ENCODE results near the gene PRAC1.

The PRAC1 gene

GRCh38 chr17:48721009-48721402 lies 1.3 kb downstream of the PRAC1 start:
- WGBS (ENCODE audit: extremely low coverage, insufficient coverage, insufficient read length): no CpG with 5 or more reads among the region's 1 CpG
- Histone ChIP-seq H3K4ac (ENCODE audit: low read depth, low read length) (no peak overlapping the region), H2AFZ (ENCODE audit: insufficient read depth, low read length, poor library complexity) (no peak overlapping the region), H3K9ac (ENCODE audit: low read length) (no peak overlapping the region), H2AK5ac (ENCODE audit: low read length) (no peak overlapping the region), H2BK5ac (ENCODE audit: low read depth, low read length, poor library complexity) (no peak overlapping the region), H4K91ac (ENCODE audit: low read depth, low read length) (no peak overlapping the region), H2BK12ac (ENCODE audit: low read length) (no peak overlapping the region), H3K4me3 (ENCODE audit: low read depth, low read length) (no peak overlapping the region), H3K14ac (ENCODE audit: low read length) (no peak overlapping the region), H3K4me1 (ENCODE audit: control insufficient read depth in 1 of 2, insufficient read depth in 2 of 2, low read length in 2 of 2) (peaks cover 6 to 11% of the 10 kb centered on the region in 2 experiments), H3K4me2 (ENCODE audit: low read length) (no peak overlapping the region), H3K9me3 (ENCODE audit: insufficient read depth, low read depth, low read length) (peaks cover 4% of the 10 kb centered on the region), H4K8ac (ENCODE audit: low read depth, low read length) (no peak overlapping the region), H3K79me2 (ENCODE audit: control insufficient read depth, insufficient read depth, low read length, poor library complexity) (no peaks in the 10 kb centered on the region), H3K23ac (ENCODE audit: low read length) (no peak overlapping the region), H3K27ac (ENCODE audit: low read depth, low read length) (no peak overlapping the region), H3K18ac (ENCODE audit: low read length) (no peak overlapping the region), H3K27me3 (ENCODE audit: insufficient read depth, low read length) (peaks cover 77% of the 10 kb centered on the region), H3K36me3 (ENCODE audit: control insufficient read depth in 1 of 2, insufficient read depth in 2 of 2, low read length in 2 of 2) (no peaks in the 10 kb centered on the region), H3K79me1 (ENCODE audit: low read length) (no peaks in the 10 kb centered on the region), H4K12ac (ENCODE audit: low read depth, low read length) (no peak overlapping the region), H2BK120ac (ENCODE audit: insufficient read depth, low read length, poor library complexity) (no peak overlapping the region)
- DNase-seq: no peak

- Histone ChIP-seq H3K9ac (ENCODE audit: low read length) (no peak overlapping the region), H3K4me2 (ENCODE audit: low read length) (no peak overlapping the region), H2BK12ac (ENCODE audit: low read length) (no peak overlapping the region), H3K36me3 (ENCODE audit: control insufficient read depth in 1 of 2, insufficient read depth in 2 of 2, low read length in 2 of 2) (no peaks in the 10 kb centered on the region), H4K12ac (ENCODE audit: low read depth, low read length) (no peak overlapping the region), H2AK5ac (ENCODE audit: low read length) (no peak overlapping the region), H3K4me1 (ENCODE audit: control insufficient read depth in 1 of 2, insufficient read depth in 2 of 2, low read length in 2 of 2) (peaks cover 6 to 11% of the 10 kb centered on the region in 2 experiments), H3K14ac (ENCODE audit: low read length) (no peak overlapping the region), H3K79me2 (ENCODE audit: control insufficient read depth, insufficient read depth, low read length, poor library complexity) (no peaks in the 10 kb centered on the region), H2AFZ (ENCODE audit: insufficient read depth, low read length, poor library complexity) (no peak overlapping the region), H2BK120ac (ENCODE audit: insufficient read depth, low read length, poor library complexity) (no peak overlapping the region), H3K18ac (ENCODE audit: low read length) (no peak overlapping the region), H2BK5ac (ENCODE audit: low read depth, low read length, poor library complexity) (no peak overlapping the region), H4K91ac (ENCODE audit: low read depth, low read length) (no peak overlapping the region), H3K79me1 (ENCODE audit: low read length) (no peaks in the 10 kb centered on the region), H4K8ac (ENCODE audit: low read depth, low read length) (no peak overlapping the region), H3K27ac (ENCODE audit: low read depth, low read length) (no peak overlapping the region), H3K4ac (ENCODE audit: low read depth, low read length) (no peak overlapping the region), H3K9me3 (ENCODE audit: insufficient read depth, low read depth, low read length) (peaks cover 4% of the 10 kb centered on the region), H3K27me3 (ENCODE audit: insufficient read depth, low read length) (peaks cover 71% of the 10 kb centered on the region), H3K23ac (ENCODE audit: low read length) (no peak overlapping the region), H3K4me3 (ENCODE audit: low read depth, low read length) (no peak overlapping the region)
- no CpG with 5 or more reads among the region's 11 CpGs for WGBS (ENCODE audit: extremely low coverage, insufficient coverage, insufficient read length)
- DNase-seq: no peak
Observed at GRCh38 chr17:48720266-48721008, 1.9 kb downstream of the PRAC1 start.

- no peak overlapping the region for H4K12ac ChIP-seq (ENCODE audit: low read depth, low read length)
- H3K9ac ChIP-seq (ENCODE audit: low read length): no peak overlapping the region
- H3K36me3 ChIP-seq (ENCODE audit: control insufficient read depth in 1 of 2, insufficient read depth in 2 of 2, low read length in 2 of 2): no peaks in the 10 kb centered on the region
- no peak overlapping the region for H3K14ac ChIP-seq (ENCODE audit: low read length)
- no peak overlapping the region for H4K91ac ChIP-seq (ENCODE audit: low read depth, low read length)
- H2BK5ac ChIP-seq (ENCODE audit: low read depth, low read length, poor library complexity): no peak overlapping the region
- no peak overlapping the region for H3K4me3 ChIP-seq (ENCODE audit: low read depth, low read length)
- H3K23ac ChIP-seq (ENCODE audit: low read length): no peak overlapping the region
- no peak overlapping the region for H2AFZ ChIP-seq (ENCODE audit: insufficient read depth, low read length, poor library complexity)
- WGBS (ENCODE audit: extremely low coverage, insufficient coverage, insufficient read length): no CpG with 5 or more reads among the region's 37 CpGs
- H3K4ac ChIP-seq (ENCODE audit: low read depth, low read length): no peak overlapping the region
- H3K18ac ChIP-seq (ENCODE audit: low read length): no peak overlapping the region
- no peaks in the 10 kb centered on the region for H3K79me1 ChIP-seq (ENCODE audit: low read length)
- peak overlapping the region; percentile 42 for H3K4me2 ChIP-seq (ENCODE audit: low read length)
- H3K9me3 ChIP-seq (ENCODE audit: insufficient read depth, low read depth, low read length): peaks cover 2% of the 10 kb centered on the region
- no peak overlapping the region for H4K8ac ChIP-seq (ENCODE audit: low read depth, low read length)
- peak in 1 of 2 donors; percentile 9 for DNase-seq
- no peak overlapping the region for H2BK12ac ChIP-seq (ENCODE audit: low read length)
- H3K27me3 ChIP-seq (ENCODE audit: insufficient read depth, low read length): peaks cover 64% of the 10 kb centered on the region
- peaks cover 6 to 11% of the 10 kb centered on the region in 2 experiments for H3K4me1 ChIP-seq (ENCODE audit: control insufficient read depth in 1 of 2, insufficient read depth in 2 of 2, low read length in 2 of 2)
- no peak overlapping the region for H3K27ac ChIP-seq (ENCODE audit: low read depth, low read length)
- H2AK5ac ChIP-seq (ENCODE audit: low read length): no peak overlapping the region
- no peak overlapping the region for H2BK120ac ChIP-seq (ENCODE audit: insufficient read depth, low read length, poor library complexity)
- no peaks in the 10 kb centered on the region for H3K79me2 ChIP-seq (ENCODE audit: control insufficient read depth, insufficient read depth, low read length, poor library complexity)
Observed at GRCh38 chr17:48719642-48720265, 2.6 kb downstream of the PRAC1 start.

DNA sequence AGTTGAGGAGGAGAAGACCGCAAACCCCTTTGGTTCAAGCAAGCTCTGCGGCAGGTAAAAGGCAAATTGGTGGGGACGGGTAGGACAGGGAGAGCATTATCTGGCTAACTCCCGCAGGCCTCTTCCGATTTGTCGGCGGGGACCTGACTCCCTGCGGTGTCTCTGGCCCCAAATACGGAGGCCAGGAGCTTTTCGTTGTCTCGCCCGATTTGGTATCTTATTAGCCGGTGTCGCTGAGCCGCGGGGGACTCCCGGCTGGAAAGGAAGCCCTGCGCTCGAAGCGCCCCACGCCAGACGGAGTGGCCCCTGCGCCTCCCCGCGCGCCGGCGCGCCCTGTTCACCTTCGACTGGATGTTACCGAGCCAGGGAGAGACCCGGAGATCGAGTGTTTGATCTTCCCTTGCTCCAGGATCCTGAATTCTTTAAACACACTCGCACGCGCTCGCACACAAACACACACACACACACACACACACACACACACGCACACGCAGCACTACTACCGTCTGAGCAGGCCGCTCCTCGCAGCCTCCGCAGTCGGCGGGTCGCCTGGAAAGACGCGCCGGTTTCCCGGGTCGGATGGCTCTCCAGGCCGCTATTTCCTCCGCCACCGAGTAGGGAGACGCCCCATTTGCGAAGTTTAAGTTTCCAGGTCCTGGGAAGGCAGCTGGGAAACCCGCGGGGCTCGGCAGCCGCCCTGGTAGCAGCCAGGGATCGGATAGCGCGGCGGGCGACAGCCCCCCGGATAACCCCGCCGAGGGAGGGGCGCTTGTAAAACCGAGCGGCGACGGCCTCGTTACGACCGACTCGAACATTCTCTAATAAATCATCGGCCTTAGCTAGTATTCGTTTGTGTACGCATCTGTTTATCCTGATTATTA lies 3.3 kb downstream of the PRAC1 start:
- H3K4me3 ChIP-seq (ENCODE audit: low read depth, low read length): no peak overlapping the region
- no peak overlapping the region for H2BK5ac ChIP-seq (ENCODE audit: low read depth, low read length, poor library complexity)
- H3K4ac ChIP-seq (ENCODE audit: low read depth, low read length): no peak overlapping the region
- H2AK5ac ChIP-seq (ENCODE audit: low read length): no peak overlapping the region
- DNase-seq: no peak
- WGBS (ENCODE audit: extremely low coverage, insufficient coverage, insufficient read length): no CpG with 5 or more reads among the region's 80 CpGs
- peak overlapping the region; percentile 42 for H3K4me2 ChIP-seq (ENCODE audit: low read length)
- no peaks in the 10 kb centered on the region for H3K36me3 ChIP-seq (ENCODE audit: control insufficient read depth in 1 of 2, insufficient read depth in 2 of 2, low read length in 2 of 2)
- peaks cover 59% of the 10 kb centered on the region for H3K27me3 ChIP-seq (ENCODE audit: insufficient read depth, low read length)
- H4K91ac ChIP-seq (ENCODE audit: low read depth, low read length): no peak overlapping the region
- no peak overlapping the region for H4K12ac ChIP-seq (ENCODE audit: low read depth, low read length)
- H3K4me1 ChIP-seq (ENCODE audit: control insufficient read depth in 1 of 2, insufficient read depth in 2 of 2, low read length in 2 of 2): peaks cover 6 to 11% of the 10 kb centered on the region in 2 experiments
- no peak overlapping the region for H4K8ac ChIP-seq (ENCODE audit: low read depth, low read length)
- H2BK120ac ChIP-seq (ENCODE audit: insufficient read depth, low read length, poor library complexity): no peak overlapping the region
- no peak overlapping the region for H2AFZ ChIP-seq (ENCODE audit: insufficient read depth, low read length, poor library complexity)
- no peak overlapping the region for H3K14ac ChIP-seq (ENCODE audit: low read length)
- H3K23ac ChIP-seq (ENCODE audit: low read length): peak overlapping the region; percentile 23
- no peak overlapping the region for H3K9ac ChIP-seq (ENCODE audit: low read length)
- no peaks in the 10 kb centered on the region for H3K79me2 ChIP-seq (ENCODE audit: control insufficient read depth, insufficient read depth, low read length, poor library complexity)
- no peak overlapping the region for H3K18ac ChIP-seq (ENCODE audit: low read length)
- no peaks in the 10 kb centered on the region for H3K79me1 ChIP-seq (ENCODE audit: low read length)
- no peak overlapping the region for H2BK12ac ChIP-seq (ENCODE audit: low read length)
- peaks cover 2% of the 10 kb centered on the region for H3K9me3 ChIP-seq (ENCODE audit: insufficient read depth, low read depth, low read length)
- H3K27ac ChIP-seq (ENCODE audit: low read depth, low read length): no peak overlapping the region

All from trophoblast cell (in vitro differentiated cells and primary cell).